ENCODE data around the gene TAS1R3. TPM values are rescaled to one million over a fixed set of nuclear protein-coding genes. Genes with fewer than 3 reads are reported as not detected.
A peak's percentile ranks its signal among the peaks of the same experiment; 100 is the strongest.
"Not testable (repeated sequence)": the region's sequence is repeated elsewhere in the genome, so short reads cannot be mapped to it uniquely, and the experiment has no call there.

The TAS1R3 gene
- total RNA-seq, 2 experiments from 2014 or later: 1.2 to 1.3 TPM

DNA sequence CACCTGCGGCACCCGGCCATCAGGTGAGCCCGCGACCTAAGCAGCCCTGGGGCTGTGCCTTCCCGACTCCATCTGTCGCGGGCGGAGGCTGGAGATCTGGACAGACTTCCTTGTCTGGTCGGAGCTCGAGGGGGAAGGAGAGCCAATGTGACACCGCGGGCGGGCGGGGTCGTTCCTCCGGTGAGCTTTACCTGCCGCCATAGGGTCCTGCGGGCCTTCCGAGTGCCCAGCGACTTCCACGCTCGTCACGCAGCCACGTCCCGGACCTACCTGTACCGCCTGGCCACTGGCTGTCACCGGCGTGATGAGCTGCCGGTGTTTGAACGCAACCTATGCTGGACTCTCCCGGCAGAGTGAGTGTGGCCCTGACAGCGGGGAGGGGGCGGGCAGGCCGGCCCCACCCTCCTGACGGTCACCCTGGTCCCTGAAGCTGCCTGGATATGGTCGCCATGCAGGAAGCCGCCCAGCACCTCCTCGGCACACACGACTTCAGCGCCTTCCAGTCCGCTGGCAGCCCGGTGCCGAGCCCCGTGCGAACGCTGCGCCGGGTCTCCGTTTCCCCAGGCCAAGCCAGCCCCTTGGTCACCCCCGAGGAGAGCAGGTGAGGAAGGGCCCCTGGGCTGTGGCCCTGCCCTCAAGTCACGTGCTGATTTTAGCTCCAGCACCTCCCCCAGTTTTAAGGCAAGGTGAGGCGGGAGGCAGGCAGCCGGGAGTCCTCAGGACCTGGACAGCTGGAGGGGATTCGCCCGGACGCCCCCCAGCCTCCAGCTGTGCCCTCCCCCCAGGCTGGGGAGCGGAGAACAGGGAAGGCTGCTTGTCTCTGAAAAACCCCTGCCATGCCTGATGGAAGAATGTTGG is 21.6 kb upstream of the TAS1R3 start:
- Mint-ChIP-seq H3K36me3 (peaks cover 3% of the 10 kb centered on the region), H3K27me3 (no peaks in the 10 kb centered on the region), H3K4me3 (peak overlapping the region; percentile 80), H3K4me1 (peaks cover 14% of the 10 kb centered on the region), H3K9me3 (no peaks in the 10 kb centered on the region), H3K27ac (peak overlapping the region; percentile 65)
- DNase-seq (no peak), ATAC-seq (ENCODE audit: low read depth) (no peak)
- POLR2A ChIA-PET: interaction anchor here (1.4 kb wide), 1 partner anchor 11 kb away, joined by 4 read pairs; no protein-coding TSS in a partner anchor

DNA sequence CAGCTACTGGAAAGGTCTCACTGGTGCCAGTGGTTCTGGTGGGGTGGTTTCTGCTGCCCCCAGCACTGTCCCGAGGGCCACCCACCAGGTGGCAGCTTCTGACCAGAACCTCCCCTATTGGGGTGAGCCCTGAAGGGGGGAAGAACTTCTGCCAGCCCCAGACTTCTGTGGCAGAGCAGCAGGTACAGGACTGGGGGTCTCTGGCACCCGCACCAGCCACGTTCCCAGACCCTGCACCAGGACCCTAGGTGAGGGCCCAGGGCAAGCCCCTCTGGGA is 21.0 kb upstream of the TAS1R3 start:
- H3K27ac Mint-ChIP-seq: no peak overlapping the region
- no peak for DNase-seq
- peaks cover 6% of the 10 kb centered on the region for H3K36me3 Mint-ChIP-seq
- POLR2A ChIA-PET: interaction anchor here (1.4 kb wide), 1 partner anchor 10 kb away, joined by 4 read pairs; no protein-coding TSS in a partner anchor
- no peak for ATAC-seq (ENCODE audit: low read depth)
- H3K4me1 Mint-ChIP-seq: peaks cover 13% of the 10 kb centered on the region
- no peaks in the 10 kb centered on the region for H3K27me3 Mint-ChIP-seq
- peak overlapping the region; percentile 80 for H3K4me3 Mint-ChIP-seq
- H3K9me3 Mint-ChIP-seq: no peaks in the 10 kb centered on the region

DNA sequence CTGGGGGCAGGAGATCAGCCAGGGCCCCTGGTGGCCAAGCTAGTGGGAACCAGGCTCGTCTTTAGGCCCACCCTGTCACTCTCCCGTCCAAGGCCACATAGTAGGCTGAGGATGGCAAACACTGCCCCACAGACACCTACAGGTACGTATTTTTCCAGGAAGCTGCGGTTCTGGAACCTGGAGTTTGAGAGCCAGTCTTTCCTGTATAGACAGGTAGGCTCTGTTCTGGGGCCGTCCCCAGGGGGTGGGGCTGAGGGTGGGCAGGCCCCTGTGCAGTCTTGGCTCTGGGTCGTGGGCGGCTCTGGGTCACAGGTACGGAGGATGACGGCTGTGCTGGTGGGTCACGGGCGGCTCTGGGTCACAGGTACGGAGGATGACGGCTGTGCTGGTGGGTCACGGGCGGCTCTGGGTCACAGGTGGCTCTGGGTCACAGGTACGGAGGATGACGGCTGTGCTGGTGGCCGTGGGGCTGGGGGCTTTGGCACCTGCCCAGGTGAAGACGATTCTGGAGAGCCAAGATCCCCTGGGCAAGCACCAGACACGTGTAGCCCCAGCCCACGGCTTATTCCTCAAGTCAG is 20.5 kb upstream of the TAS1R3 start:
- Mint-ChIP-seq H3K27me3 (no peaks in the 10 kb centered on the region), H3K4me3 (no peak overlapping the region), H3K27ac (no peak overlapping the region), H3K4me1 (peaks cover 11% of the 10 kb centered on the region), H3K9me3 (no peaks in the 10 kb centered on the region), H3K36me3 (peaks cover 6% of the 10 kb centered on the region)
- POLR2A ChIA-PET: interaction anchor here (1.4 kb wide), 1 partner anchor 10 kb away, joined by 4 read pairs; no protein-coding TSS in a partner anchor
- ATAC-seq (ENCODE audit: low read depth) (no peak), DNase-seq (no peak)

DNA sequence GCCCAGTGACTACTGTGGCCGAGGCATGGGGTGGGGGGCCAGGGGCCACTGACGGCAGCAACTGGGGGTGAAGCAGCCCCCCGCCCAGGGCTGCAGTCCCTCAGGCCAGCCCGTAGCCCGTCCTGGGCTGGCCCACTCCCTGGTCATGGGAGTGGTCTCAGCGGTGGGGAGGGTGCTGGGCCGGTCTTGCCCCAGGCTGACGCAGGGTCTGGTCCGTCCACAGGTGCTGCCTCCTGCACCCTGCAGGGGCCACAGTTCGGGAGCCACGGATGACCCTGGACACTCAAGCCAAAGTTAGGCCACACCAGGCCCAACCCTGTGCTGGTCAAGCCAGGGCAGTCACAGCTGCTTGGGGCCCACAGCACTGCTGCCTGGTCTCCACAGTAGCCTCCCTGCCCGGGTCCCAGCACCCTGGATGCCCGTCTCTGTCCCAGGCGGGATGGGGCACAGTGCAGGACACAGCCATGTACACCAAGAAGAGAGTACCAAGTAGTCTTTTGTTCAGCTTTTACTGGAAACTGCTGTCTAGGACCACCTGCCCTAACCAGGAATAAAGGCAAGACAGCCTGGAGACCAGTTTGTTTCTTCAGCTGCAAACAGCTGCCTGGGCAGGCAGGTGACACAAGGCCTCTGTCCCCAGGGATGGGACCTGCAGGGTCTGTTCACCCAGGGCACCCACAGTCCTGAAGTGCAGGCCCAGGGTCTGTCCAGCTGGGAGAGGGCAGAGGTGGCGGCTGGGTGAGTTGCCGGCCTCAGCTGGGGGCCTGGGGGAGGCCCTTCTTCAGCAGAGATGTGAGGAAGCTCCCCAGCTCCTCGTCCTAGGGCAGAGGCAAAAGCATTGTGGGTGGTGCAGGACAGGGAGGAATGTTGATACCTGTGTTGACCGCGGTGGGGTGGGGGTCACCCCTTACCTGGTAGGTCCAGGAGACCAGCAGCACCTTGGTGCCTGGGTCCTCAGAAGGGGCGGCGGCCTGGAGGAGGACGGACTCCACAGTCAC is 19.7 kb upstream of the TAS1R3 start:
- H3K27me3 Mint-ChIP-seq: no peaks in the 10 kb centered on the region
- no peak overlapping the region for H3K27ac Mint-ChIP-seq
- DNase-seq (no peak), ATAC-seq (ENCODE audit: low read depth) (no peak)
- POLR2A ChIA-PET: interaction anchor here (1.1 to 1.4 kb wide), 2 partner anchors 9 kb away, joined by 3 to 4 read pairs; no protein-coding TSS in a partner anchor
- no peaks in the 10 kb centered on the region for H3K9me3 Mint-ChIP-seq
- no peak overlapping the region for H3K4me3 Mint-ChIP-seq
- peaks cover 4% of the 10 kb centered on the region for H3K4me1 Mint-ChIP-seq
- peaks cover 6% of the 10 kb centered on the region for H3K36me3 Mint-ChIP-seq

DNA sequence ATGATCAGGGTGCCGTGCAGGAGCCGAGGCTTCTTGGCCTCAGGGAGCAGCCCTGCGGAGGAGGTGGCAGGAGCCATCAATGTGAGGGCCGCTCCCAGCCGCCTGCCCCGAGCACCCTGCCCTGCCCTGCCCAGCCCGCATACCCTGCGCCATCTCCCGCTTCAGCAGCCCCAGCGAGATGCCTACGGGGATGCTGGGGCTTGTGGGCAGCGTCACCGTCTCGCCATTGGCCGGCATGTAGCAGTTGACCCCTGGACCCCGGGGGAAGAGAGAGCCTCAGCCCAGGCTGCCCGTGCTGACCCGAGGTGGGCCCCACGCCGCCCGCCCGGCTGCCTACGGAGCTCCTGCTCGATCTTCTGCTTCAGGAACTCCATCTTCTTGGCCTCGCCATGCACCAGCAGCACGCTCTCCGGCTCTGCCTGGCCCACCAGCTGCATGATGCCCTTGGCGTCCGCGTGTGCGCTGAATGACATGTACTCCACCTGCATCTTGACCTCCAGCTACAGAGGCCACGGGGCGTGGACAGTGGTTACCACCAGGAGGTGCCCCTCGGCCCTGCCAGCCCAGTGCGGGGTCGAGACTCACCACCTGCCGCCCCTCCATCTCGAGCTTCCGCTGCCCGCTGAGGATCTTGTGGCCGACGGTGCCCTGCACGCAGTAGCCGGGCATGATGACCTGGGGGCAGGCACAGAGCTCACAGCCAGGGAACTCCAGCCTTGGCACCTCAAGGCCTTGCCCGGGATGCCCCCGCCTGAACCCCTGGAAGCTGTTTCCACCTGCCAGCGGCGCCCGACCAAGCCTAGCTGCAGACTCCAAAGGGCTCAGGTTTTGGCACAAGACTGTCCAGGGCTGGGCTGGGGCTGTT is 18.4 kb upstream of the TAS1R3 start:
- Mint-ChIP-seq H3K4me1 (peaks cover 2% of the 10 kb centered on the region), H3K27me3 (no peaks in the 10 kb centered on the region), H3K36me3 (peaks cover 8% of the 10 kb centered on the region), H3K9me3 (no peaks in the 10 kb centered on the region), H3K27ac (no peak overlapping the region), H3K4me3 (no peak overlapping the region)
- POLR2A ChIA-PET: no interaction called here
- ATAC-seq (ENCODE audit: low read depth) (no peak), DNase-seq (no peak)

DNA sequence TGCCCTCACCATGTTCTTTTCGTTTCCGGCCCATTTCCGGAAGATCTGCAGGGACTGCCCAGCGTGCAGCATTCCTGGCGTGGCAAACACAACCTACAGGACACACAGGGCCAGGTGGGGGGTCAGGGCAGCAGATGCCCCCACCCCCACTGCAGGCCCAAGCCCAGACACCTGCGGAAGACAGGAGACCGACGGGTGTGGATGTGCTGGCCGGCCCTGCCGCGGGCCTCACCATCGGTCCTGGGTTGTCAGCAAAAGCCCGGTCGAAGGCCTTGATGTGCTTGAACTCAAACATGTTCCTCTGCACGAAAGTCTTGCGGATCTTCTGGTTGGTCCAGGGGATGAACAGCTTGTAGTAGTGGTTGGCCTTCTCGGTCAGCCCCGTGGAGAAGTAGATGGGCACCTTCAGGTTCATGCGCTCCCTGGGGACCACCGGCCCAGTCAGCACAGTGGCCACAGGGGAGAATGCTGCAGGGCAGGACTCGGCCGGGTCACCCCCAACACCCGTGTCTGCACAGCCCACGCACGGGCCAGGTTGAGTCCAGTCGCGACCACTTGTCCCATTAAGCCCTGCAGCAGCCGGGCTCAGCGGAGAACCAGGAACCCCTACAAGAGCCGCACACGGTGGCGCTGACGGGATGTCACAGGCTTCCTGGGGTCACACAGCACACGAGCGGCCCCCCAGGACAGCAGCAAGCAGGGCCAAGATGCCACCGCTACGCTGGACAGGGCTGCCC is 17.4 kb upstream of the TAS1R3 start:
- Mint-ChIP-seq H3K4me1 (peaks cover 2% of the 10 kb centered on the region), H3K27ac (no peak overlapping the region), H3K36me3 (peaks cover 8% of the 10 kb centered on the region), H3K27me3 (no peaks in the 10 kb centered on the region), H3K9me3 (no peaks in the 10 kb centered on the region), H3K4me3 (no peak overlapping the region)
- DNase-seq (no peak), ATAC-seq (ENCODE audit: low read depth) (no peak)
- POLR2A ChIA-PET: interaction anchor here (1.1 kb wide), 1 partner anchor 12 kb away, joined by 3 read pairs; no protein-coding TSS in a partner anchor

DNA sequence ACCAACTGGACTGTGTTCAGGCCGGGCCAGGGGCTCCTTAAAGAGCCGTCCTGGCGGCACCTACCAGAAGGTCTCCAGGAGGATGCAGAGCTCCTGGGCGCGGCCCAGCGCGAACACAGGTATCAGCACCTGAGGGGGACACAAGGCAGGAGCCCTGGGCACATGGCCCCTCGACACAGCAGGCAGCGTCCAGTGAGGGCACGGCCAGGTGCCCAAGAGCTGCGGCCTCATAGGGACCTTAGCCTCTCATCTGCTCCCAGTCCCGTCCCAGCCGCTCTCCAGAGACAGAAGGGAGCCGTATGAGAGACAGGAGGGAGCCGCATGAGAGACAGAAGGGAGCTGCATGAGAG is 16.9 kb upstream of the TAS1R3 start:
- H3K36me3 Mint-ChIP-seq: peaks cover 10% of the 10 kb centered on the region
- DNase-seq (no peak), ATAC-seq (ENCODE audit: low read depth) (no peak)
- H3K4me1 Mint-ChIP-seq: peaks cover 2% of the 10 kb centered on the region
- no peaks in the 10 kb centered on the region for H3K9me3 Mint-ChIP-seq
- H3K27me3 Mint-ChIP-seq: no peaks in the 10 kb centered on the region
- H3K27ac Mint-ChIP-seq: no peak overlapping the region
- POLR2A ChIA-PET: interaction anchor here (1.1 kb wide), 1 partner anchor 11 kb away, joined by 3 read pairs; no protein-coding TSS in a partner anchor
- no peak overlapping the region for H3K4me3 Mint-ChIP-seq

DNA sequence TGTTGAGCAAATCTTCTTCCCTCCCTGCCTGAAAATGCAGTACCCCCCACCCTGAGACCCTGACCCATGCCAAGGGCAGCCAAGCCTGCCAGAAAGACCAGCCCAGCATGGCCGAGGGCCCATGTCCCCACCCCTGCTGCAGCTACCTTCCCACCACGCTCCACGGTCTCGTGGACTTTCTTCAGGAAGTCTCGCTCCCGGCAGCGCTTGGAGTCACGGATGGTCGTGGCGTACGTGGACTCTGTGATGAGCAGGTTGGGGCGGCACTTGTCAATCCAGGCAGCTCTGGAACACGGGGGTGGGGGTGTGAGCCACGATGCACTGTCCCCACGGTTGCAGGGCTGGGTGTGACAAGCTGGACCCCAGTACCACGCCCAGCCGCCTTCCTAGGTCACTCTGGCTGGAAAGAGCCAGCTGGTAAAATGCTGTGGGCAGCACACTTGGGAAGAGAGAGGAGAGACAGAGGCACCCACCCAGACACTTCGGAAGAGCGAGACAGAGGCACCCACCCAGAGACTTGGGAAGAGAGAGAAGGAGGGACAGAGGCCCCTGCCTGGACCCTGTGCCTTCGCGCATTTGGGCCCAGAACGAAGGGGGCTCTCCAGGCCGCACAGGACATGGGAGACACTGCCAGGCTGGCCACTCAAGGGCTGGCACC is 16.3 kb upstream of the TAS1R3 start:
- no peak for ATAC-seq (ENCODE audit: low read depth)
- no peak for DNase-seq
- POLR2A ChIA-PET: interaction anchor here (1.1 kb wide), 1 partner anchor 11 kb away, joined by 3 read pairs; no protein-coding TSS in a partner anchor
- Mint-ChIP-seq H3K9me3 (no peaks in the 10 kb centered on the region), H3K4me1 (peaks cover 2% of the 10 kb centered on the region), H3K27ac (no peak overlapping the region), H3K4me3 (no peak overlapping the region), H3K27me3 (no peaks in the 10 kb centered on the region), H3K36me3 (peaks cover 12% of the 10 kb centered on the region)

DNA sequence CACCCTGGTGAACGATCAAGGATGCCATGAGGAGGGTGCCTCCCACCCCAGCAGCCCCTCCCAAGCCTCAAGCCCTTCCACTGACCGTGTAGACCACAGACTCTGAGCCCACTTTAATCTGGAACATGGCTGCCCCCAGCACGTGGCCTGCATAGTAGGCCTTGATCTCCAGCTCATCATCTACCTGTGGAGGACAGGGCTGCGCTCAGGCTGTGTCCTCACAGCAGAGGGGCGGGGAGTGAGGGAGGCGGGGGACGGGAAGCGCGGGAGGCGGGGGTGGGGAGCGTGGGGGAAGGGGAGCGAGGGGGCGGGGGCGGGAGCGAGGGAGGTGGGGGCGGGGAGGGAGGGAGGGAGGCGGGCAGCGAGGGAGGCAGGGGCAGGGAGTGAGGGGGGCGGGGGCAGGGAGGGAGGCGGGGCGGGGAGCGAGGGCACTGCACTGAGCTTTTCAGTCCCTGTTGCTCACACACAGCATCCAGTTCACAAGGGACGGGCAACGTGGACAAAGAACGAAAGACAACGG is 15.6 kb upstream of the TAS1R3 start:
- Mint-ChIP-seq H3K4me3 (no peak overlapping the region), H3K27me3 (no peaks in the 10 kb centered on the region), H3K9me3 (no peaks in the 10 kb centered on the region), H3K4me1 (peaks cover 2% of the 10 kb centered on the region), H3K27ac (no peak overlapping the region), H3K36me3 (peaks cover 14% of the 10 kb centered on the region)
- POLR2A ChIA-PET: interaction anchor here (0.7 kb wide), 1 partner anchor 60 kb away, joined by 4 read pairs; the partner anchor contains the start of gene AURKAIP1
- DNase-seq (no peak), ATAC-seq (ENCODE audit: low read depth) (no peak)

DNA sequence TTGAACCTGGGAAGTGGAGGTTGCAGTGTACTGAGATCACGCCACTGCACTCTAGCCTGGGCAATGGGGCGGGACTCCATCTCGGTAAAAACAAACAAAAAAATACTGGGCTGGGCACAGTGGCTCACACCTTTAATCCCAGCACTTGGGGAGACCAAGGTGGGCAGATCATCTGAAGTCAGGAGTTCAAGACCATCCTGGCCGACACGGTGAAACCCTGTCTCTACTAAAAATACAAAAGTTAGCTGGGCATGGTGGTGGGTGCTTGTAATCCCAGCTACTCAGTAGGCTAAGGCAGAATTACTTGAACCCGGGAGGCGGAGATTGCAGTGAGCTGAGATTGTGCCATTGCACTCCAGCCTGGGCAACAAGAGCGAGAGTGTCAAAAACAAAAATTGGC is 14.9 kb upstream of the TAS1R3 start:
- peaks cover 14% of the 10 kb centered on the region for H3K36me3 Mint-ChIP-seq
- H3K27ac Mint-ChIP-seq; H3K4me1 Mint-ChIP-seq; H3K4me3 Mint-ChIP-seq; H3K27me3 Mint-ChIP-seq; H3K9me3 Mint-ChIP-seq; DNase-seq; ATAC-seq (ENCODE audit: low read depth); POLR2A ChIA-PET: not testable (repeated sequence)

DNA sequence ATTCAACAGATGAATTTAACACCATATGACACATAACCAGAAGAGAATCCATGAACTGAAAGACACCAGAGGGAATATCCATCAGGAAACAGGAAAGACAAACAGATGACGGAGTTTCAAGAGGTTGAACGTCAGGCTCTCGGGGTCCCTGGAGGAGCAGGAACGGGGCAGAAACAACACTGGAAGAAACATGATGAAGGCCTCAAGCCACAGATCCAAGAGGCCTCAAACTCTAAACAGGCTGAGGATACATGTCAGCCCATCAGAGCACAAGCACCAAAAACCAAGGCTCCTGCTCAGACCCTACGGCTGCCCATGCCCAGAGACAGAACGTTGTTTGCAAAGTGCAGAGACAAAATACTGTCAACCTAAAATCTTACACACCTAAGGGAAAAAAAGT is 13.7 kb upstream of the TAS1R3 start:
- peaks cover 14% of the 10 kb centered on the region for H3K36me3 Mint-ChIP-seq
- peaks cover 5% of the 10 kb centered on the region for H3K4me1 Mint-ChIP-seq
- no peak for DNase-seq
- ATAC-seq (ENCODE audit: low read depth): no peak
- no peak overlapping the region for H3K4me3 Mint-ChIP-seq
- POLR2A ChIA-PET: no interaction called here
- H3K27ac Mint-ChIP-seq: no peak overlapping the region
- H3K9me3 Mint-ChIP-seq: no peaks in the 10 kb centered on the region
- H3K27me3 Mint-ChIP-seq: no peaks in the 10 kb centered on the region
